GM18951 (cell line): Measurements from ENCODE around the gene SLC25A10.

Experiments used
- POLR2A ChIP-seq: IDR thresholded peaks from 4 replicates; pipeline ENCODE4 v1.6.1; 2011; ENCODE audit warnings: mild to moderate bottlenecking; ENCODE audit not compliant: insufficient read length, insufficient read depth; ENCODE audit errors: extremely low read depth
- in situ Hi-C: fragments of 300-500 bp; cut with MboI; formaldehyde crosslinking; loops from one replicate; pipeline ENCODE4 v1.12.0; 2022; ENCODE audit warnings: low sequenced_read_pairs, mixed read lengths, inconsistent platforms; ENCODE audit not compliant: unreplicated experiment

SLC25A10 gene

DNA sequence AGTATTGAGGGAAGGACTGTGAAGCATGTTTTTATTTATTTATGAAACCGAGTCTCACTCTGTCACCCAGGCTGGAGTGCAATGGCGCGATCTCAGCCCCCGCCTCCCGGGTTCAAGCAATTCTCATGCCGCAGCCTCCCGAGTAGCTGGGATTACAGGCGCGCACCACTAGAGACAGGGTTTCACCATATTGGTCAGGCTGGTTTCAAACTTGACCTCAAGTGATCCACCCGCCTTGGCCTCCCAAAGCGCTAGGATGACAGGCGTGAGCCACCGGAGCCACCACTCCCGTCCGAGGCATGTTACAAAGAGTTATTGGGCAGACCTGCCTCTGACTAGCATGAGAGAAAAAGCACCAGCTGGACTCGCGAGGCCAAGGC lies 5.9 kb upstream of the SLC25A10 start:
- in situ Hi-C loops: no loop called here

GRCh38 chr17:81706757-81707624 lies 5.1 kb upstream of the SLC25A10 start:
- no peak for TF ChIP-seq POLR2A
- in situ Hi-C loops: no loop called here

More for the DNA sequence above, 5.9 kb upstream of the SLC25A10 start:
- TF ChIP-seq POLR2A: no peak

GRCh38 chr17:81707725-81708646 lies 4.1 kb upstream of the SLC25A10 start:
- in situ Hi-C loops: no loop called here
- TF ChIP-seq POLR2A: no peak

DNA sequence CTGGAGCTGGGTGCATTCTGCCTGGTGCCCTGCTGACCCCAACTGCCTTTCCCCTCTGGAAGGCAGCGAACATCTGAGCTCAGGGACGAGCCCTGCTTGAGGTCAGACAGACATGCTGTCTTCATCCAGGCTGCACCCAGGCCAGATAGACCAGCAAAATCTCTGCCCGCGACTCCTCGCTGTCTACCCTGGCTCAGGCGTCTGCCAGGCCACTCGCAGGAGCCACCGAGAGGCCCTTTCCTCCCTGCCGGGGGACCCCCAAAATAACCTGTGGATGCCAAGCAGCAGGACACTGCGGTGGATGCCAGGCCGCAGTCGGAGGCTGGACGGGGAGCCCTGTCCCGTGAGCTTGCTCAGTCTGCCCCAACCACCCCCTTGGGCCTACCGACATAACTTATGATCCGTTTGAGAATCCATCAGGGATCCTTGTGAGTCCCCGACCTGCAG lies 3.3 kb upstream of the SLC25A10 start:
- TF ChIP-seq POLR2A: no peak
- in situ Hi-C loops: no loop called here

DNA sequence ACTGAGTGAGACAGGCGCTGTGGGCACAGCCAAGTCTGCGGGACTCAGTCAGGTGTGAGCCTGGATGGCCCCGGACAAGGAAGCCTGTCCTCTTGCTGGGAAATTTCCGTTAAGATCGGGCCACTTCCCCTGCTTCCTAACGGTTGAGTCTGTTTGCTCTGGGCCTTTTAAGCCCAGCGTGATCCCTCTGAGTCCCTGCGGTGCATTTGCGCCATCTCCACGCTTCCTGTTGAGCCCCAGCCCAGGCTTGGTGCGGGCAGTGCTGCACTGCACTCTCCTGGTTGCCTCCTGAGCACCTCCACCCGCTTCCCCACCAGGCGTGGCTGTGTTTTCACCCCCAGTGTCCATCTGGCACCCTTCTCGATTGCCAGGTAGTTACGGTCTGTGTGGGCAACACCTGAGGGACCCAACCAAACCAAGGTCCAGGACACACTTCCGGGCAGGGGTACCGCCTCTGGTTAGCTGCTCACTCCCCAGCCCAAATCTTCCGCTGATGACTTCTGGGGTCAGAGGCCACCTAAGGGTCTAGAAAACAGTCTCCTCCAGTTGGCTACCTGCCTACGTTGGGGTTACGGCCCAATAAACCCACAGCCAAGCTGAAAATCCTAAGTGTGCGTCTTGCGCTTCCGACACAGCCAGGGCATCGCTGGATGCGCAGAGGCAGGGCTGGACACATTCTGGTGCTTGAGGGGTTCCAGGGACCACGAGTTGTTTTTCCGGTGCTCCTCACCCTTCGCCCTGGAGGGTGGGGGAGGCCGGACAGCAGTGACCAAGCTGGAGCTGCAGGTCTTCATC lies 1.4 kb upstream of the SLC25A10 start:
- in situ Hi-C loops: no loop called here
- peak; percentile 3 for TF ChIP-seq POLR2A

- no peak for TF ChIP-seq POLR2A
Measured at GRCh38 chr17:81712468-81713003, 452 bp downstream of the SLC25A10 start.

GRCh38 chr17:81713004-81713555 lies 996 bp downstream of the SLC25A10 start:
- in situ Hi-C loops: no loop called here

More at GRCh38 chr17:81712468-81713003, 452 bp downstream of the SLC25A10 start:
- in situ Hi-C loops: no loop called here

GRCh38 chr17:81713556-81714411 lies 1.7 kb downstream of the SLC25A10 start:
- in situ Hi-C loops: no loop called here
- TF ChIP-seq POLR2A: no peak

More at GRCh38 chr17:81713004-81713555, 996 bp downstream of the SLC25A10 start:
- no peak for TF ChIP-seq POLR2A

DNA sequence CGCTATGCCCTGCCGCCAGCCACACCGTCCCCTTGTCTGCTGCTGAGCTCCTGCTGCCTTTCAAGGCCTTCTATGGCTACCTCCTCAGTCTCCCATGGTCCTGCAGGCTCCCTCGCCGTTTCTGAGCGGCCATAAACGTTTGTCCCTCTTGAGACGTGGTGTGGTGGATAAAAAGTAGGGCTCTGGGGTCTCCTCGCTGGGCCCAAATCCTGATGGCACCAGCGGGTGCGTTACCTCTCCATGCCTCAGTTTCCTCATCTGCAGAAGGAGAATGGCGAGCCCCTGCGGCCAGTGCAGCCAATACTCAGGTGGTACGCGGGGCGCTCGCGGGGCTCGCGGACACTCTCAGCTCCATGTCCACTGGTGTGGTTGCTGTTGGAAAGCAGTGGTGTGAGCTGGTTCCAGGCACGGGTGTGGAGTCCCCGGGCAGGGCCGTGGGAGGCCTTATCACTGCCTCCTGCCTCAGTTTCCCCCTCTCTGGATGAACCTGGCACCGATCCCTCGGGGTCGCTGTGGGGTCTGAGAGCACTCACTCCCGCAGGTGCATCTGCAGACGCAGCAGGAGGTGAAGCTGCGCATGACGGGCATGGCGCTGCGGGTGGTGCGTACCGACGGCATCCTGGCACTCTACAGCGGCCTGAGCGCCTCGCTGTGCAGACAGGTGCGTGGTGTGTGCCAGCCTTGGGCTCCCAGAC lies 2.5 kb downstream of the SLC25A10 start:
- TF ChIP-seq POLR2A: no peak
- in situ Hi-C loops: no loop called here

DNA sequence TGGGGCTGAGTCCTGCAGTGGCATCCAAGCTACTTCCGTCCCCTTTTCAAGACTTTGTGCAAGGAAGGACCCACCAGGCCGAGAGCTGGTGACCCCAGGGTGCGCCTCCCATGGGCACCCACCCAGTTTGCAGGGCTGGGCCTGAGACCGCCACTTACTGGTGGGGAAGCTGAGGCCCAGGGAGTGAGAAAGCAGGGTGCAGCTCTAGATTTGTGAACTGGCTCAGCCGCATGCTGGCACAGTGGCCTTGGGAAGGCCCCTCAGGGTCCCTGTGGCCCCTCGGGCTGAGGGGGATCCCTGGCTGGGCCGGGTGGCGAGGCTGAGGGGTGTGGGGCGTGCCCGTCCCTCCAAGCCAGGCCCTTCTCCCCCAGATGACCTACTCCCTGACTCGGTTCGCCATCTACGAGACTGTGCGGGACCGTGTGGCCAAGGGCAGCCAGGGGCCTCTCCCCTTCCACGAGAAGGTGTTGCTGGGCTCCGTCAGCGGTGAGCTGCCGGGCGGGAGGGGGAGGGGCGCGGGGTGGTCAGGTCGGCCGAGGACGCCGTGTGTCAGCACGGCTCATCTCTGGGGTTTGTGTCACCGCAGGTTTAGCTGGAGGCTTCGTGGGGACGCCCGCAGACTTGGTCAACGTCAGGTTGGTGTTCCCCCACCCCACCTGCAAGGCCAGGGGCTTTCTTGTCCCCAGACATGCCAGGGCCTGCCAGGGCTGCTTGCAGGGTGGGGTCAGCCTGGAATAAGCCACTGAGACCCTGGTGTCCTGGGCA lies 3.2 kb downstream of the SLC25A10 start:
- TF ChIP-seq POLR2A: no peak
- in situ Hi-C loops: no loop called here
